GM21447 (cell line): ENCODE measurements around the gene TTC27.
"Not testable (repeated sequence)": the region's sequence is repeated elsewhere in the genome, so short reads cannot be mapped to it uniquely, and the experiment has no call there.

ENCODE experiments used
- ATAC-seq: cut with Tn5 transposase; IDR thresholded peaks from one replicate; pipeline ENCODE4 v1.9.1; 2021; ENCODE audit not compliant: unreplicated experiment

The TTC27 gene

GRCh38 chr2:32844253-32844652 lies 216.4 kb downstream of the TTC27 start:
- no peak for ATAC-seq

GRCh38 chr2:32846274-32846673 lies 218.4 kb downstream of the TTC27 start:
- ATAC-seq = not testable (repeated sequence)

- ATAC-seq = no peak
Measured at GRCh38 chr2:32847734-32848133, 219.9 kb downstream of the TTC27 start.

- ATAC-seq = no peak
Measured at GRCh38 chr2:32849456-32850194, 221.8 kb downstream of the TTC27 start.

DNA sequence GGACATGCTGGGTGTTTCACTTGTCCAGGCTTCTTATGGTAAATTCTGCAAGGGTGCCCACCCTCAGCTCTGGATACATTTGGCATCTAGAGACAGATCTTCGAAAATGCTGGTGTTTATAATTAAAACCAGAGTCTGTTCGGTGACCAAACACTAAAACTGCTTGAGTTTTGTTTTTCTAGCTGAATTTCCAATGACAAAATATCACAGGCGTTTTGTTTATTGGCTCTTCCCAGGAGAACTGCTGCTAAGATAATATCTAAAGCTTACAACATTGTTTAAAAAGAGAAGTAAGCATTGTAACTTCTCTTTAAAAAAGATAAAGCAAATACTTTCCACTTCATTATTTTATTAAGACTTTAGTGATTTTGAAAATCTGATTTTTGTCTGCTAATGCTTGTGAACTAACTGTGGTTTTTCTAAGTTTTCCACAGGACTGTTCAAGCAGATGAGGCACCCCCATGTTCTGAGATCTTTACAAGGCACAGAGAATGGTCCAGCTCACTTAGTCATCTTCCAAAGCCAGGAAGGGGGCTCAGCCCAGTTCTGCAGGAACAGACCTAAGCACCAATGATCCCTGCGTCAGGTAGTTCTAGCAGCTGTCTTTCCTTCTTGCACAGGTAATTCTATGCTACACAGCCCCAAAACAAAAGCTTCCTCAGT lies 224.1 kb downstream of the TTC27 start:
- no peak for ATAC-seq

GRCh38 chr2:32852856-32853255 lies 225.0 kb downstream of the TTC27 start:
- no peak for ATAC-seq

- ATAC-seq = no peak
Measured at GRCh38 chr2:32856891-32857290, 229.0 kb downstream of the TTC27 start.

GRCh38 chr2:32858713-32859112 lies 230.9 kb downstream of the TTC27 start:
- no peak for ATAC-seq

- ATAC-seq = no peak
Measured at GRCh38 chr2:32860385-32860784, 232.5 kb downstream of the TTC27 start.

- ATAC-seq = no peak
Measured at GRCh38 chr2:32862269-32863055, 234.6 kb downstream of the TTC27 start.

GRCh38 chr2:32863326-32863725 lies 235.5 kb downstream of the TTC27 start:
- no peak for ATAC-seq

- no peak for ATAC-seq
Measured at GRCh38 chr2:32863803-32864202, 236.0 kb downstream of the TTC27 start.

GRCh38 chr2:32864334-32865111 lies 236.7 kb downstream of the TTC27 start:
- no peak for ATAC-seq

DNA sequence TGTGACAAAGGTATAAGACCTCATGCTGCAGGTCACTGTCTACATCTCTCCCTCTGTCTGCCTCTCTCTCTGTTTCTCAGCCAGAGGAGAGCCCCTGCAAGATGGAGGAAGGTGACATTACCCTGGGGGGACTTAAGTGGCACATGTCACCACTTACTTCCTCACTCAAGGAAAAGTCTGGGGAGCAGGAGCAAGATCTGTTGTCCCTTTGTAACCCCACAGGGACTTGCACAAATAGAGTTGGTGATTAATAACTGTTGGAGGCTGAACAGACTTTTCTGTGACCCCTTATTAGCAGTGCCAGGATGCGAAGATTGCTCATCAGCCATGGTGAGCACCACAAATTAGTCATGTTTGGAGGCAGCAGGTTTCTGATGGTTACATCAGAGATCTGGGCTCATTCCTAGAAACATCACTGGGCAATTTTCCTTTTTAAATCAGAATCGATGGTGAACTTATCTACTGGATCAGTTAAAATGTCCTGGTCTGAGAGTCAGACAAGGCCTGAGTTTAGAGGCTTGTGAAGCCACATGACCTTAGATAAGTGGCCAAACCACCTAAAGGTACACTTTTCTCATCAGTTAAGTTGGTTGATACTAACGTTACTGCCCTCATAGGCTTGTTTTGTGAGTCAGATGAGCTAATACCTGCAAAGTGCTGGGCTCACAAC lies 237.7 kb downstream of the TTC27 start:
- ATAC-seq = no peak

- not testable (repeated sequence) for ATAC-seq
Measured at GRCh38 chr2:32866462-32866861, 238.6 kb downstream of the TTC27 start.
